HG03378 (cell line): Measurements from ENCODE around the gene SERPINA5.

Source experiments
- ATAC-seq: cut with Tn5 transposase; IDR thresholded peaks from one replicate; pipeline ENCODE4 v1.9.1; 2021; ENCODE audit warnings: mild to moderate bottlenecking, moderate library complexity; ENCODE audit not compliant: unreplicated experiment

SERPINA5 gene

DNA sequence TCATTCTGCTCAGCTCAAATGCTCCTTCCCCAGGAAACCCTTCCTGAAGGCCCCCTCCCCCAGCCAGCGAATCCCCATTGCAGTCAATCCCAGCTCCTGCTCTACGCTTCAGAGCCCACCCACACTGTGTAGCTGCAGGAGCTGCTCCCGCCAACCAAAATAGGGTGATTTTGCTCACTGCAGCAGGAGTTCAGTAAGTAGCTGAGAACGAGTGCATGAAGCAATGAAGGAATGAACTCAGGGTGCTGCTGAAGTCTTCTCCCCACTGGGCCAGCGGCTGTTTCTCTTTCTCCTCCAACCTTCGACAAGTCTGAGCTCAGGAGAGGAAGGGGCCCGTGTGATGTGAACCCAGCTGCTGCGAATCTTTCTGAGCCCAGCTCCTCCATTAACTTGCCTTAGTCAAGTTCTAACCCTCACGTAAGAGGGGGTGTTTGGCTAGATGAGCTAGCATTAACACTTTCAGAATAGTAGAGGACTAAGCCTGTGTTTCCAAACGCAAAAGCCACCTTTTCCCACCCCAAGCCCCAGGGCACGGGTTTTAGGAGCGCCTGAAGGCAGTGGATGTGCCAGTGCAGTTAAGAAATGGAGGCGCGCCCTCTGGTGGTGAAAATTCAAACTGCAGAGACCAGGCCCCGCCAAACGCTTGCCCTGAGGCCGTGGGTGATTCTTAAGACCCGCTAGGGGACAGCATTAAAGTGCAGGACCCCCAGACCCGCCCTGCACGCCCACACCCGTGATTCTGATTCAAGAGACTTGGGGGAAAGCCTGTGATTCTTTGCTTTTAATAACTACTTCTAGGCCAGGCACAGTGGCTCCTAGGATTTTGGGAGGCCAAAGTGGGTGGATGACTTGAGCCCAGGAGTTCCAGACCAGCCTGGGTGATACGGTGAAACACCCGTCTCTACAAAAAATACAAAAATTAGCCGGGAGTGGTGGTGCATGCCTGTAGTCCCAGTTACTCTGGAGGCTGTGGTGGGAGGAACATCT lies 31.9 kb upstream of the SERPINA5 start:
- no peak for ATAC-seq

DNA sequence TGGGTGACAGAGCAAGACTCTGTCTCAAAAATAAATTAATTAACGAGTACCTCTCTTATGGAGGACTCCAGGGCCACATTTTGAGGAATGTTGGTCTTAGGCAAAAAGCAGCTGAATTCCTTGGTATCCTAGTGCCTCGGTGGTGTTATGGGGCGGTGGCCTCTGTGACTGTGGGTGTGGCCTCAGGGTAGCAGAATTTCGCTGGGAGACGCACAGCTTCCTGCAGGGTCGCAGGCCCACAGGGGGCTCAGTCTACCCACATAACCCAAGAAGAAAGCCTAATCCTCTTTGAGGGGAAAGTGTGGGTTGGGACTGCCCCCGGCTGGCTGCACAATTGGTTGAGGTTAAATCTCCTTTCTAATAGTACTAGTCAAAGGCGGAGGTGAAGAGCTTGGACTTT lies 31.2 kb upstream of the SERPINA5 start:
- no peak for ATAC-seq

DNA sequence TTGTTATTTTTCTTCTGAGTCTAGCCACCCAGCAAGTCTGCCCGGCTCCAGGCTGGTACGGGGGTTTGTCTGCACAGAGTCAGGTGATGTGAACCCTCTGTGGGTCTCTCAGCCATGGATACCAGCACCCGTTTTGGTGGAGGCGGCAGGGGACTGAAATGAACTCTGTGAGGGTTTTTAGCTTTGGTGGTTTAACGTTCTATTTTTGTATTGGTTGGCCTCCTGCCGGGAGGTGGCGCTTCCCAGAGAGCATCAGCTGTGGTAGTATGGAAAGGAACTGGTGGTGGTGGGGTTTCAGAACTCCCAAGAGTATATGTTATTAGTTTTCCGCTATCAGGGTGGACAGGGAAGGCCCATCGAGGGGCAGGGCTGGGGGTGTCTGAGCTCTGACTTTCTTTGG lies 25.2 kb upstream of the SERPINA5 start:
- ATAC-seq, result no peak

DNA sequence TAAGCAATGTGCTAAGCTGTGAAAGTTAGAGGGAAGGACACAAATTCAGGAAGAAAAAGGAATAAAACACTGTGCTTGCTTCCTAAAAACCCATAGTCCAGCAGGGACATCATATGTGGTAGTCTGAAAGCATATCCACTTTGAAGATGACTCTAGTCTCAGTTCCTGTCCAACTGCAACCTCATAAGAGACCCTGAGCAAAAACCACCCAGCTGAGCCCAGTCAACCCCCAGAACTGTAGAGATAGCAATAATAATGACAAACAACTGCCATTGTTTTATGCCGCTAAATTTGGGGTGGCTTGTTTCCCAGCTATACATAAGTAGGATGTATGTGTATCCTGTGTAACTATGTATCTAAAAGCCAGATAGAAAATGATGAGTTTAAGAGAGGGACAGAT lies 23.9 kb upstream of the SERPINA5 start:
- no peak for ATAC-seq

DNA sequence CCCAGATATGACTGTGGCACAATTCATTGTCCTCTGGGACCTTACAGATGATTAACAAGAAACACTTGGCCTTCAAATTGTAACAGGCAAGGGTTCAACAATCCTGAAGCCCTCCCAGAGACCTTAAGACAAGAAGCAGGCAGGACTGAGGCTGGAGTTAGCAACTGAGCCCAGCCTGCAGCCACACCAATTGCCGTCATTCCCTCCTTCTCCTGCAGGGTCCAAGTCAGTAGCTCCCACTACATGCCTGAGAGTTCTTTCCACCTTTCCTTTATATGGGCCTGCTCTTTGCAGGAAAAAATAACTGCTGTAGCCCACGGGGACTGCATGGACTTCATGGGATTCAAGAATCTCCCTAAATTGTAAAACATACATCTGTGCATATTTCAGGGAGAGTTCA lies 22.4 kb upstream of the SERPINA5 start:
- ATAC-seq, result no peak

DNA sequence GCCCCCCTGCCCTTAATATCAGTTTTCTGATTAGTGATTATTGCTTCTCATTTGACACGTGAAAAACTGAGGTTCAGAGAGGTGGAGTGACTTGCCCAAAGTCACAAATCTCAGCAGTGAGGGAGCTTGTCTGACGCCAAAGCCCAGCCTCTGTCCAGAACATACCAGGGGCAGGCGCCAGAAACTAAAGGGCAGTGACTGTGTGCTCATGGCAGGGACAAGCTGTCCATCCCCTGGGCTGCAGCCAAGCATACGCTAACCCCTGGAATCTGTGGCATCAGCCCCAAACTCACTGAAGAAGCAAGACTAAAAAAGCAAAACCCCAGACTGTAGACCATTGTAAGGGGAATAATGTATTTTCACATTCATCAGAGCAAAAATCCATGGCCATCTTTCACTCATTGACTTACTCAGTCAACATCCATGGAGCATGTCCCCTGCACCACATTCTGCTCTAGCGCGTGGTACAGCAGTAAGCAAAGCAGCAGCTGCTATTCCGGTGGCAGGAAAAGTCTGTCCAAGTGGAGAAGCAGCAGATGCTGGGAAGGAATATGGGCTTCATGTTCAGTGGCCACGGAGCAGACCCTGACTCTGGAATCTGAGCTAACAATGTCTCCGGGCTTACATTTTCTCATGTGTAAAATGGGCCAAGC lies 21.5 kb upstream of the SERPINA5 start:
- no peak for ATAC-seq

DNA sequence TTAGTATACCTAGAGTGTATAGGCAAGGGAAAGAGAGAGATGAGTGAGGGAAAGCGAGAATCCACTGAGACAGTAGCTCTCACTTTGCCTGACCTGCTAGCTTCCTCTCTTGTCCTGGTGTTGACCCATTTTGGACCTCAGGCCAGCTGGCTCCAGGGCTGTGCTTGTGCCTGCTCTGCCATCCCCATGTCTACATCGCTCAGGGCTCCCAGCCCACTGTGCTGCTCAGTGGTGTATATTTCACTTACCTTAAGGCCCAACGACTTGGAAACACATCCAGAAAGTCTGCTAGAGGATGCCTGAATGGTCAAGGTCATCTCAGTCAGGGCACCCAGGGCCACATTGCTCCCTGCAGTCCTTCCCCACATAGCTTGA lies 20.9 kb upstream of the SERPINA5 start:
- ATAC-seq, result no peak

DNA sequence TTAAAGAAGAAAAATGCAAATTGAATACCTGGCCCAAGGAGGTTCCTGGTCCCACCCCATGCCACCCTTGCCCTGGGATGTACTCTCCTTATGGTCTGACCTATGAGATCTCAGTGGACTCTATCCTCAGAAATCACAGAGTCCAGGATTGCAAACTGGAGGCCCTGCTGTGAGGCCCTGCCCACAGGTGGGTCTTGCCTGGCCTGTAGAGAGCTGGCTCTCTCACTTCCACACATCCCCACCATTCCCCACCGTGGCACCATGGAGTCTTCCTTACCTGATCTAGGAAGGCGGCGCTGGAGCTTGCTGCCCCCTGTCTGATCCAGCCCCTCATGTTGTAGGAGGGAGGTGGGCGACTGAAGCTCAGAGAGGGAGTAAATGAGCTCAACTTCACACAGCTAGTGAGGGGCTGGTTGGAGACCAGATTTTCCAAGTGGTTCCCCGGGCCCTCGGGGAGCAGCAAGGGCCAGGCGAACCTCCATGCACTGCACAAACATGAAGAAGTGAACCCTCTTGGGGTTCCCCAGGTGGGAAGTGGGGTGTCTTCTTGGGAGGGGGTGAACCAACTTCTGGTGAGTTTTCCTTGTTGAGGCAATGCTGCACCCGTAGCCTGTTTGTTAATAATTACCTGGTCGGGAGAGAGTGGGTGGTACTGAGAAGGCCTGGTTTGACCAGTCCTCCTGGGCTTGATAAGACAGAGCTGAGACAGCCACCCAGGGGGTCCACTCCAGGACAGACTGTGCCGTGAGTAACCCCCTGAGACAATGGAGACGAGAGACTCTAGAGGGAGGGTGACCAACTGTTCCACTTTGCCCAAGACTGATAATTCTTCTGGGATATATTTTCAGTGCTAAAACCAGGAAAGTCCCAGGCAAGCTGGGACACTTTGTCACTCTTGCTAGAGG lies 20.2 kb upstream of the SERPINA5 start, which contains the start of gene SERPINA4:
SERPINA4 (plus strand) TSS at position 692 of the 905 bp plus-strand sequence. CDS start 2,041 bp downstream, outside the sequence.
- no peak for ATAC-seq

DNA sequence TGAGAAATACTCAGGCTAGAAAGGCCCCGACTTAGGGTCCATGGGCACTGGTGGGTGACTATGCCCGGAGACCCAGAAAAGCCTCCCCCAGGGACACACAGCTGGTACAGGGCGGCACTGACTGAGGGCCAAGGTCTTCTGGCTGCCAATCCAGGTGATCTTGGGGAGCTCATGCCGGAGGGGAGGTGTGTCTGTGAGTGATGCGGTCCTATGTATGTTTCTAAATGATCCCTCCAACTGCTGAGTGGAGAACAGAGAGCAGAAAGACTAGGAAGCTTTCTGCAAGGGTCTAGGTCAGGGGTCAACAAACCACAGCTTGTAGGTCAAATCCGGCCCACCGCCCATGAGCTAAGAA lies 19.6 kb upstream of the SERPINA5 start:
- ATAC-seq, result no peak

DNA sequence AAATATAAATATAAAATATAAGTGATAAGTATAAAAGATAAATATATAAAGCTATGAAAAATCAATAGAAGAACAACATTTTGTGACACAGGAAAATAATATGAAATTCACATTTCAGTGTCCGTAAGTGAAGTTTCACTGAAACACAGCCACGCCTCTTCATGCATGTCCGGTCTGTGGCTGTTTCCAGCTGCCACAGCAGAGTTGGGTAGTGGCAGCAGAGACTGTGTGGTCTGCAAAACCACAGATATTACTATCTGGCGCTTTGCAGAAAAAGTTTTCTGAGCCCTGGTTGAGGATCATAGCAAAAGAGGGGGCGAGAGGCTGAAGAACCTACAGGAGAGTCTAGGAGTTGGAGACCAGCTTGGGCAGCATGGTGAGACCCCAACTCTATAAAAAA lies 19.2 kb upstream of the SERPINA5 start:
- ATAC-seq, result no peak

DNA sequence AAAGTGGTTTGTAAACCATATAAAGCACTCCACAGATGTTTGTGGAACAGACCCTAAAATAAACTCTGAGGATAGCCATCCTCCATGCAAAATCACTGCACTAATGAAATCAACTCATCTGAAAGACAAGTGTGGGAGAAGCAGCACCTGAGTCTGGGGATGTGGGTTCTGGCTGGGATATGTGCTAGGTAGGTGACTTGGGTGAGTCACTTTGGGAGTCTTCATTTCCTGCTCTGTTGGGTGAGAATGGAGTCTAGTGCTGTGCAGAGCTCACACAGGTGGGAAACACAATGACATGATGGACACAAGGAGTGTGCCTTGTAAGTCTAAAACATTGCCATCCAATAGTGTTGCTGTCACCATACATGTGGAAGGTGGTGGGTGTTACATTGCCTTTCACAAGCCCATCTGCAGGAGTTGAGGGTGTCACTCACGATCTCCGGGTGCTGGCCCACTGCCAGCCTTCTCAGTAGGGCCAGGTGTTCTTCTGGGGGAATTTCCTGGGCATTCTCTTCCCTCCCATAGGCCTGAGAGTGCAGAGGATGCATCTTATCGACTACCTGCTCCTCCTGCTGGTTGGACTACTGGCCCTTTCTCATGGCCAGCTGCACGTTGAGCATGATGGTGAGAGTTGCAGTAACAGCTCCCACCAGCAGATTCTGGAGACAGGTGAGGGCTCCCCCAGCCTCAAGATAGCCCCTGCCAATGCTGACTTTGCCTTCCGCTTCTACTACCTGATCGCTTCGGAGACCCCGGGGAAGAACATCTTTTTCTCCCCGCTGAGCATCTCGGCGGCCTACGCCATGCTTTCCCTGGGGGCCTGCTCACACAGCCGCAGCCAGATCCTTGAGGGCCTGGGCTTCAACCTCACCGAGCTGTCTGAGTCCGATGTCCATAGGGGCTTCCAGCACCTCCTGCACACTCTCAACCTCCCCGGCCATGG lies 18.0 kb upstream of the SERPINA5 start:
- ATAC-seq, result no peak

DNA sequence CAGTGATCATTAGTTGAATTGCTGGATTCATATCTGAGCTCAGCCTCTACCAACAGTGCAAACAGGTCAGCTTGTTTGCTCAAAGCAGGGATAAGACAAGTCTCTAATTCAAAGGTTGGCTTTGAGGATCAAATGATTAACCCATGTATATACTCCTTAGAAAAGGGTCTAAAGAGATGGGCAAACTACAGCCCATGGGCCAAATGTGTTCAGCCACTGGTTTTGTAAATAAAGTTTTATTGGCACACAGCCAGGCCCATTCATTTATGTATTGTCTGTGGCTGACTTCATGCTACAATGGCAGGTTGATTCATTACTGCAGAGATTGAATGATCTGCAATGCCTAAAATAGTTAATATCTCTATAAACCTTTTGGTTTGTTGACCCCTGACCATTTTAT lies 16.8 kb upstream of the SERPINA5 start:
- ATAC-seq, result no peak

DNA sequence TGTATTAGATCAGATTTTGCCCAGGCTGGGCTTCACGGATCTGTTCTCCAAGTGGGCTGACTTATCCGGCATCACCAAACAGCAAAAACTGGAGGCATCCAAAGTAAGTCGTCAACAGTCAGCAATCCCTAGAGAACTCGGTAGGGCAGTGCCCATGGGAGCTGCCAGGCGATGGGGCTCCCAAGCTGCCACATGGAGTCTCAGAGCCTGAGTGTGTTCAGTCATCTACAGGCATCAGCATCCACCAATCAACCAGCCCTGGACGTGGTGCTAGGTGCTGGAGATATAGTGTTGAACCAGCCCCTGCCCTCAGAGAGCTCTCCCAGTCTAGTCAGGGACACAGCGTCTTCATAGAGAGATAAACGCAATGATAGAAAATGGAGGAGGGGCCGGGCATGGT lies 13.0 kb upstream of the SERPINA5 start:
- ATAC-seq, result no peak

DNA sequence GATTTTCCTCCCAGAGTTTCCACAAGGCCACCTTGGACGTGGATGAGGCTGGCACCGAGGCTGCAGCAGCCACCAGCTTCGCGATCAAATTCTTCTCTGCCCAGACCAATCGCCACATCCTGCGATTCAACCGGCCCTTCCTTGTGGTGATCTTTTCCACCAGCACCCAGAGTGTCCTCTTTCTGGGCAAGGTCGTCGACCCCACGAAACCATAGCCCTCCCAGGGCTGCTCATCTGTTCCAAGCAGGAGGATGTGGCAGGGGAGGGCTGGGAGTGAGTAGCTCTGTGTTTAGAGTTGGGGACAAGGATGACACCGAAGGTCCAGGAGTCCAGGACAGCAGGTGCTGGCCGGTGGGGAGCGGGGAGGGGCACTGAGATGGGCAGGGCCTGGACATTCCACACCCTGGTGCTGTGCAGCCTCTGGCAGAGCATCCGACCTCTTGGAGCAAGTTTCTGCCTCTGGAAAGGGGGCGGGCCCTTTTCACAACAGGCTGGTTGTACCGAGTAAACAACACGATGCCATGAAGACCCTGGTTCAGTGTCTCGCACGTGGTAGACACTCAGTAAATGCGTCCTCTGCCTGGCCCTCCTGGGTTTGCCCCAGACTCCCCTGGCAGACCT lies 11.7 kb upstream of the SERPINA5 start:
- ATAC-seq, result no peak

DNA sequence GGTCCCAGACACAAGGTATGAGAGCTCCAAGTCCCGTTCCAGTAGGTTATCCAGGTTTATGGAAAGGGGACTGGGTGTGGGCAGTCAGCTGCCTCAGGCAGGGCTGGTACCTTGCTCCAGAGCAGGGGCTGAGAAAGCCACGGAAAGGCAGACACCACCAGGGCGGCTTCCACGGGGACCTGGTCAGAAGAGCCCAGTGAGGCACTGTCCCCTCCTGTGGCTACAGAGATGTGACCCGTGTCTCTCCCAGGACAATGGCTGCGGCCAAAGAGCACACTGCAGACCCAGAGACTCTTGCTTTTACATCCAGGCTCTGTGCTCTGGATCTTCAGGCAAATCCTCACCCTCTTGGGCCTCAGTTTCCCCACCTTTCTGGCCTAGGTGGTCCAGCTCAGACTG lies 11.2 kb upstream of the SERPINA5 start:
- no peak for ATAC-seq

DNA sequence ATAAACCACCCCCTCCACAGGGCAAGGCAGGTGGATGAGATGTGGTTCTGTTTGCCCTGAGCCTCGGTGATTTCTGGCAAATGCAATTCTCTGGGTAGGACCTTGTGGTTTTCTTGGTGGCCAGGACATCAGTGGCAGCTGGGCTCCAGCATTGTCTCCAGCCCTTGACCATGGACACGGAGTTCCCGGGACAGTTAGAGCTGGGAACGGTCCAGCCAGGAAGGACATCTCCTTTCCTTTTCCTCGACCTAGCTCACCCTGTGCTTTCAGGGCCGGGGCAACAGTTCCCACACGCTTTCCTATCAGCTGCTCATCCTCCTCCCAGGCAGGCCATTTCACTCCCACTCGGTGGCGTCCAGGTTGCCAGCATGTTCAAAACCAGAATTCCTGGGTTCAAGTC lies 10.8 kb upstream of the SERPINA5 start:
- ATAC-seq, result no peak

DNA sequence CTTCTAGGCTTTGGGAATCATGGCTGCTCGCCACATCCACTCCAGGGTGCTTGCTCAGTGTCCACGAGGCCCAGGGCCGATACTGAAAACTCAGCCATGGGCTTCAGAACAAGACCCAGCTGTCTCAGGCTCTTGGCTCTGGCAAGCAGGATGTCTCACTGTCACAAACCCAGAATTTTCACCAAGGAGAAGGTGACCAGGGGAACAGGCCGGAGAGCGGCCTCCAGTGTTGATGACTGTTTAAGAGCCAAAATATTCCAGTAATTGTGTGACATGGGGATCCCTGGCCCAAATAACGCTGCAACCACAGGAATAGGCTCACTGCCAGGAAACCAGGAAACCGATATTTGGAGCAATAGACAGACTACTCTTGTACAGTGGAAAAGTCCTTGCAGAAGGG lies 9.8 kb upstream of the SERPINA5 start:
- no peak for ATAC-seq

DNA sequence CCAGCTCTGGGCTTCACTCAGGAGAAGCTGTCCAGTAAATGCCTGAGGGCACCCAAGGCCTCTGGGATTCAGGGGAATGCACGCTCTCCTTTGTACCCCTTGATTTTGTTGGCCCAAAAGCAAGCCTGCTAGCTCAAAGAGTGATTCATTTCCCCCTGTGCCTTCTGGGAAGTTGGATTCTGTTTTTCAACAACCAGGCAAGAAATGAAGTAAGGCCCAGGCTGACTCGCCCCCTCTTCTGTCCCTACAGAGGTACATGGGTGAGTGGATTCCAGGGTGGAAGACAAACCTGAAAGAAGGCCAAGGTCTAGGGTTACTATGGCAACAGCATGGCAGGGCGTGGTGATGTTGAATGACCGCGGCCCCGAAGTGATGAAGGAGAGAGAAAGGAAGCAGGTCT lies 9.3 kb upstream of the SERPINA5 start:
- ATAC-seq, result no peak

DNA sequence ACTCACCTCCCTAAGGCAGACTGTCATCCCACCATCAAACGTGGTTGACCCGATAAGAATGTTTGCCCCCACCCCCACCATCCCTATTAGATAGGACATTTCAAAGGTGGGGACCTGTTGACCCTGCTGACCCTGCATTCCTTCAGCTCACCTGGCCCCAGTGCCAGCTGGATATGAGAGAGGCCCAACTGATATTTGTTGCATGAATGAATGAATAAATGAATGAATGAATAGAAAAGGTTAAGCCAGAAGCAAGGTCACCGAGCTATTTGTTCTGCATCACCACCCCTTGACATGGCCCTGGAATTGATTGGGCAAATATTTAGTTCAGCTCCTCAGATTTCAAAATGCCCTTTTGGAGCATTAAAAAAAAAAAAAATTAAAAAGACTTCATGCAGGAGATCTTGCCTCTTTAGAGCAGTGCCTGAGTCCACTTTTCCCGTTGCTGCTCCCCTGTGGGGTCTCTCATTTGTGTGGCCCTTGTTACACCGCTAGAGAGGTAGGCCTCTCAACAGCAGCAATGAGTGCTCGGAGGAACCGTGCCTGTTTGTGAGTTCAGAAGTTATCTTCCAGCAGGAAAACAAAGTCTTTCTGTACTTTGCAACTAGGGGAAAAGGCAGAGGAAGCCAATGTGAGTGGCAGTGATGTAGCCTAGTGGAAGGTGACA lies 8.5 kb upstream of the SERPINA5 start:
- no peak for ATAC-seq
